ENCODE results near the gene SAA1.

The SAA1 gene

DNA sequence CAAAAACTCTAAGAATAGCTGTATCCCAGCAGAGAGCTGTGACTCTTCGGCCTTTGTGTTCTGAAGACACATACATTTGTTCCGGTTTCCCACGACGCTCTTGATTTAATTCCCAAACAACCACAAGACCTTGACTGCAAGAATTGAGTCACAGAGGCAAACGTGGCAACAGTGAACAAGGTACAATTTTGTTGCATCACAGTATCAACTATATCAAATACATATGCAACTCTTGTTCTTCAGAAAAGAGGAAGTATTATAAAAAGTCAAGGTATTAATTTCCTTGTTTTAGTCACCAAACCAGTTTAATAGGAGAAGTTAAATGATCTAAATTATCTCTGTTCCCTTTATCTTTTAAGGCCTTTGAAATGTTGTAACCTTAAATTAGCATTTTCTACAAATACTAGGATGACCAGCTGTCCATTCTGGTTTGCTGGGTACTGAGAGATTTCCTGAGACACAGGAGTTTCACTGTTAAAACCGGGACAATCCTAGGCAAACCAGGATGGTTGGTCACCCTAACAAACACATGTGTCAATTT is 44.8 kb downstream of the SAA1 start:
- no peak for DNase-seq (ENCODE audit: low read depth in 2 of 2)

DNA sequence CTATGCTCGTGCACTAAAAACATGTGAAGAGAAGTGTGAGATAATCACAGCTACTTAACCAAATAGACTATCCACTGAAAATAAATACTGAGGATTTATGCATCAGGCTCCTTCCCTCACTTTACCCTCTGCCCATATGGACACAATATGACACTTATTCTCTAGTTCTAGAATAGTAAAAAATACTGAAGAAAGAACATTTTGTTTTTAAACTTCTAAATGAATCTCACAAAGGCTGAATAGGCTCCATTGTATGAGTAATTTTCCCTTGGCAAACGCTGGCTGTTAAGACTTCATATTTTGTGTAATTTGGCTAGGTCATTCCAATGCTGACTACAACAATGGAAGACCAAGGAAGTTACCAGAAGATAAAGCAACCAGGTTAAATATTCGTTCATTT is 45.9 kb downstream of the SAA1 start:
- DNase-seq (ENCODE audit: low read depth in 2 of 2), result no peak

DNA sequence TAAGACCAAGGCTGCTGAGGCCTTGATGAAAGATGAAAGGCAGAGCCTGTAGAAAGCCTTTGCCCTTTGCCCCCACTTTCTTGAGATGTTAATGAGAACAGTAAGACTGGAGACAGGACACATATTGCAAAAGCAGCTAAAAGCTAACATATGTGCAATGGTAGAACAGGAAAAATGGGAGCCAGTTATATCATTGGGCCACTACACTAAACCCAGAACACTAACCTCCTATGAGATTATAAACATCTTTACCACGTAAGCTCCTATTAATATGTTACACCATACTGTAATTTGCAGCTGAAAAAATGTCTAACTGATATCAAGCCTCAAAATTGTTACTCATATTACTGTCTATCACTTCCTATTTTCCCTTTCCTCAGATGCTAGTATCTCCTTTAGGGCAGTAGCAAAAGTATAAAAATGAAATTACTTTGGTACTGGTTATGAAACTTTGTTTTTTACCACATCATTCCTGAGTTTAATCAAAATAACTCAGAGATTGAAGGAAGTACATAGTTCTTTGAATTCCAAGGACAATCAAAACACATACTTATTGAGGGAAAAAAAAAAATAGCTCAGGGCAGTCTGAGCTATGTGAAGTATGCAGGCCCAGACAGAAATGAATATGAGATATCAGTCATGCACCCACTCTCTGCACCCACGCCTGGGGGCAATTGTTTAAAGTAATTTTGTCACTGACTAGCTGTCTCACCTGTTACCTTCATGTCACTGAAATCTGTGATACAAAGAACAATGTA is 46.8 kb downstream of the SAA1 start:
- DNase-seq (ENCODE audit: low read depth in 2 of 2), result no peak

GRCh38 chr11:18313965-18314763 is 48.1 kb downstream of the SAA1 start:
- no peak for DNase-seq (ENCODE audit: low read depth in 2 of 2)

- DNase-seq (ENCODE audit: low read depth in 2 of 2), result no peak
These were observed 48.9 kb downstream of the SAA1 start for GRCh38 chr11:18314784-18315523.

DNA sequence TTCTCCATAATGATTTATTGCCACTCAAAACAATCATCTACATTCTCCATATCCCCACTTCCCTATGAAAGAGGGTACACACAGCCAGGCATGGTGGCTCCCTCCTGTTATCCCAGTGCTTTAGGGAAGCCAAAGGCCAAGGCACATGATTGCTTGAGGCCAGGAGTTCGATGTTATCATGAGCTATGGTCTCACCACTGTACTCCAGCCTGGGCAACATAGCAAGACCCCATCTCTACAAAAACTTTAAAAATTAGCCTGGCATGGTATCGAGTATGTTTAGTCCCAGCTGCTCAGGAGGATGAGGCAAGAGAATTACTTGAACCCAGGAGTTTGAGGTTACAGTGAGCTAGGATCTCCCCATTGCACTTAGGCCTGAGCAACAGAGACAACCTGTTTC is 49.8 kb downstream of the SAA1 start:
- no peak for DNase-seq (ENCODE audit: low read depth in 2 of 2)

DNA sequence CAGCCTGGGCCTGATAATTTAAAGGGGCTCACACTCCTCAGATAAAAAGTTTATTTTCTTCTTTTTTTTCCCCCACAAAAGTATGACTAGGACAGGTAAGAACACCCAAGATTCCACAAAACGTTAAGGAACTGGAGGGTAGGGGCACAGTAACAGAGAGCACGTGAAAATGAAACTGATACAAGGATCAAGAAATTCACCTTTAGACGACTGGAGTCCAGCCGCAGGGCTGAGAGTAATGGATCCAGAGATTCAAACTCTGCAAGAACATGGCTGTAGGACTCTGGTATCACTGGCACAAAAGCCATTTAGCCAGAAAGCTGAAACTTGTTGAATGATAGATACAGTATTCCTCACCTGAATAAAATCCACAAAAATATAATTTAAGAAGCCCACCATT is 51.5 kb downstream of the SAA1 start:
- no peak for DNase-seq (ENCODE audit: low read depth in 2 of 2)

Measured in stimulated activated CD8-positive, alpha-beta memory T cell treated with anti-CD3 and anti-CD28 coated beads, Interleukin-7, amount 100 ng/mL, for 4 hours (primary cell).